LNCaP clone FGC (cell line): ENCODE measurements around the gene GCDH.

Experiments used
- DNase-seq: peaks from one replicate; pipeline ENCODE4 v3.0.0-alpha.2; 2011; ENCODE audit warnings: low read depth
- H3K4me3 ChIP-seq: 2 replicates; pipeline ENCODE4 v1.5.1; 2011; ENCODE audit warnings: mild to moderate bottlenecking, low read depth, low read length, control low read depth
- TF ChIP-seq, protein P1 (sequence below): IDR thresholded peaks from 2 replicates; pipeline ENCODE4 v1.5.1; 2012; ENCODE audit warnings: mild to moderate bottlenecking; ENCODE audit not compliant: control insufficient read depth, insufficient read depth; ENCODE audit errors: extremely low read depth

GCDH gene

DNA sequence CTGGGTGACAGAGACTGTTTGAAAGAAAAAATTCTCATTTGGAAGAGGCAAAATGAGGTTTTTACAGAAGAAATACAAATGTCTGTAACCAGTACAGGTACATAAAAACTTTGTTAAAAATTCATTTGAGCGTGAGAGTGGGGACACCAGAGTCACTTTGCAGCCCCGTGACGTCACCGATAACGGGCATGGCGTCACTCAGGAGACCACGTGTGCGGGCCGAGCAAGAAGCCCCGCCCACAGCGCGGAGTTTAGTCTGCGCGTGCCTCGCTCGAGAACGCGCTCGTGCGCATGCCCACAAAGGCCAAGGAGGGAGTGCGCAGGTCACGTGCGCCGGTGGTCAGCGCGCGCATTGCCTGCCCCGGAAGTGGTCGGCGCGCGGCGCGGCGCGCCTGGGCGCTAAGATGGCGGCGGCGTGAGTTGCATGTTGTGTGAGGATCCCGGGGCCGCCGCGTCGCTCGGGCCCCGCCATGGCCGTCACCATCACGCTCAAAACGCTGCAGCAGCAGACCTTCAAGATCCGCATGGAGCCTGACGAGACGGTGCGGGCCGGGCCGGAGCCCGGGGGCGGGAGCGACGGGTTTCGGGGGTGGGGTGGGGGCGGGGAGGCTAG is 54.6 kb downstream of the GCDH start, which contains the start of gene RAD23A:
Gene RAD23A, plus strand, starts transcription at position 384 of the 613 bp plus-strand sequence. Its CDS starts 87 bp downstream, at position 471.
- DNase-seq: peak; percentile 94
- peak within 1 kb of the TSS; percentile 66 for H3K4me3 ChIP-seq
- TF ChIP-seq, protein P1, sequence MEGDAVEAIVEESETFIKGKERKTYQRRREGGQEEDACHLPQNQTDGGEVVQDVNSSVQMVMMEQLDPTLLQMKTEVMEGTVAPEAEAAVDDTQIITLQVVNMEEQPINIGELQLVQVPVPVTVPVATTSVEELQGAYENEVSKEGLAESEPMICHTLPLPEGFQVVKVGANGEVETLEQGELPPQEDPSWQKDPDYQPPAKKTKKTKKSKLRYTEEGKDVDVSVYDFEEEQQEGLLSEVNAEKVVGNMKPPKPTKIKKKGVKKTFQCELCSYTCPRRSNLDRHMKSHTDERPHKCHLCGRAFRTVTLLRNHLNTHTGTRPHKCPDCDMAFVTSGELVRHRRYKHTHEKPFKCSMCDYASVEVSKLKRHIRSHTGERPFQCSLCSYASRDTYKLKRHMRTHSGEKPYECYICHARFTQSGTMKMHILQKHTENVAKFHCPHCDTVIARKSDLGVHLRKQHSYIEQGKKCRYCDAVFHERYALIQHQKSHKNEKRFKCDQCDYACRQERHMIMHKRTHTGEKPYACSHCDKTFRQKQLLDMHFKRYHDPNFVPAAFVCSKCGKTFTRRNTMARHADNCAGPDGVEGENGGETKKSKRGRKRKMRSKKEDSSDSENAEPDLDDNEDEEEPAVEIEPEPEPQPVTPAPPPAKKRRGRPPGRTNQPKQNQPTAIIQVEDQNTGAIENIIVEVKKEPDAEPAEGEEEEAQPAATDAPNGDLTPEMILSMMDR: no peak

DNA sequence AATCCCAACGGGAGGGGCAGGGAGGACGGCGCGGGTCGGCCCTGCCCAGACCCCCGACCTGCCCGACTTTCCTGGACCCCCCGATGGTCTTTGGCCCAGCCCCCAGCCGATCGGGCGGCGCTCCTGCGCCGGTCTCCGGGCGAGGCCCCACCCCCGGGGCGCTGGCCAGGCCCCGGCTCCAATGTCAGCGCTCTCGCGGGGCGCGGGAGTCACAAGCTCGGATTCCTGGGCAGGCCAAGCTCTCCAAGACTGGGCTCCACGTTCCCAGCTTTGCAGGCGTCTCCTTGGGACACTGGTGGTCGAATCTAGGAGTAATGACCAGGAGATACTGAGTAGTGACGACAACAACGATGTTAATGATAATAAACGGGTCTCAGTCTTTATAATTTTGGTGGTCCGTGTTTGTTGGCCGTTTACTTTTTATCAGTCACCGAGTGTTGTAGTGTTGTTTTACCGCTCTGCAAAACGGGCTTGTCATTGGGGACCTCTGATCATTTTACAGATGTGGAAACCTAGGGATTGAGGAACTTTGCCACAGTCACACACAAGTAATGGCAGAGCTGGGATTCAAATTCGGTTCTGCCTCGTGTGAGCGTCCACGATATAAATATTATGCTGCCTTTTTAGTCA is 55.2 kb downstream of the GCDH start:
- peak overlapping the region; percentile 66 for H3K4me3 ChIP-seq
- DNase-seq: no peak
- TF ChIP-seq, protein P1: no peak

DNA sequence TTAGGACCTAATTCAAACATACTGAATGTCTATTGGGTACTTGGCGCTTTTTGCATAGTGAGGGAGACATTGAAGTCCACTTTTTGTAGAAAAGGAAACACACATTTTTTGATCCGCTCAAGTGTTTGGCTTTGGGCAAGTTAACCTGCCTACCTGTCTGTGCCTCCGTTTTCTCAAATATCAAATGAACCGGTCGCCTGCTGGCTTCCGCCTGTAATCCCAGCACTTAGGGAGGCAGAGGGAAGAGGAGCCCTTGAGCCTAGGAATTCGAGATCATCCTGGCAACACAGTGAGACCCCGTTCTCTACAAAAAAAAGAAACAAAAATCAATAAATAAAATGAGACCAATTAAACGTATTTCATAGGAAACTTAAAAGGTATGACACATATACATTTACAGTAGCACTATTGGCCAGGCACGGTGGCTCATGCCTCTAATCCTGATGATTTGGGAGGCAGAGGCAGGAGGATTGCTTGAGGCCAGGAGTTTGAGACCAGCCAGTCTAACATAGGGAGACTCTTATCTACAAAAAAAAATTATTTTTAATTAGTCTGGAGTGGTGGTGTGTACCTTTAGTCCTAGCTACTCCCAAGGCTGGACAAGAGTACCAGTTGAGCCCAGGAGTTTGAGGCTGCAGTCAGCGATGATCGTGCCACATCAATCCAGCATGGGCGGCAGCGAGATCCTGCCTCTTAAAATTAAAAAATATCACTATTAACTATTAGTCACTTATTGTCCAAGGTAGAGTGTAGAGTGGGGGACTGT is 56.0 kb downstream of the GCDH start:
- peak overlapping the region; percentile 66 for H3K4me3 ChIP-seq
- TF ChIP-seq, protein P1: no peak
- DNase-seq: no peak

DNA sequence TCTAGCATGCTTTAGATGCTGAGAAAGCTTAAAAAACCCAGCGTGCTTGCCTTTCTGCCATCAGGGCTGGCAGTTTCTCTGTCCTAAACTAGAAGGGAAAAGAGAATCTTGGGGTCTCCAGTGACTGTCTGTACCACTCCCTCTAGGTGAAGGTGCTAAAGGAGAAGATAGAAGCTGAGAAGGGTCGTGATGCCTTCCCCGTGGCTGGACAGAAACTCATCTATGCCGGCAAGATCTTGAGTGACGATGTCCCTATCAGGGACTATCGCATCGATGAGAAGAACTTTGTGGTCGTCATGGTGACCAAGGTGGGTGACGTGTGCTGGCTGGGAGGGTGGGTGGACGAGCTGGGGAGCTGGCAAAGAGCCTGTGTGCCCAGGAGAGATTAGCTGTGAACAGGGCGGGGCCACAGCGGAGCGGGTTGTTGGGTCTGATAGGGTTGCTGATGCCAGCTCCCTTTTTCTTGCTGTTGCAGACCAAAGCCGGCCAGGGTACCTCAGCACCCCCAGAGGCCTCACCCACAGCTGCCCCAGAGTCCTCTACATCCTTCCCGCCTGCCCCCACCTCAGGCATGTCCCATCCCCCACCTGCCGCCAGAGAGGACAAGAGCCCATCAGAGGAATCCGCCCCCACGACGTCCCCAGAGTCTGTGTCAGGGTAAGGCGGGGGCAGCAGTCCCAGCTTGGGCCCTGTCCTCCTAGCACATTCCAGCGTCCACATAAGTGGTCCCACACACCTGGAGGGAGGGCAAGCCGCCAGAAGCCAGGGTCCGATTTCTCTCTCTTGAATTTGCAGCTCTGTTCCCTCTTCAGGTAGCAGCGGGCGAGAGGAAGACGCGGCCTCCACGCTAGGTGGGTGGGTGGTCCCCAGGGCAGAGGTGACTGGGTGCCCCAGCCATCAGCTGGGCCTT is 57.0 kb downstream of the GCDH start:
- TF ChIP-seq, protein P1: no peak
- DNase-seq: no peak
- H3K4me3 ChIP-seq: no peak overlapping the region; the same call in 1 of the 2 replicates

DNA sequence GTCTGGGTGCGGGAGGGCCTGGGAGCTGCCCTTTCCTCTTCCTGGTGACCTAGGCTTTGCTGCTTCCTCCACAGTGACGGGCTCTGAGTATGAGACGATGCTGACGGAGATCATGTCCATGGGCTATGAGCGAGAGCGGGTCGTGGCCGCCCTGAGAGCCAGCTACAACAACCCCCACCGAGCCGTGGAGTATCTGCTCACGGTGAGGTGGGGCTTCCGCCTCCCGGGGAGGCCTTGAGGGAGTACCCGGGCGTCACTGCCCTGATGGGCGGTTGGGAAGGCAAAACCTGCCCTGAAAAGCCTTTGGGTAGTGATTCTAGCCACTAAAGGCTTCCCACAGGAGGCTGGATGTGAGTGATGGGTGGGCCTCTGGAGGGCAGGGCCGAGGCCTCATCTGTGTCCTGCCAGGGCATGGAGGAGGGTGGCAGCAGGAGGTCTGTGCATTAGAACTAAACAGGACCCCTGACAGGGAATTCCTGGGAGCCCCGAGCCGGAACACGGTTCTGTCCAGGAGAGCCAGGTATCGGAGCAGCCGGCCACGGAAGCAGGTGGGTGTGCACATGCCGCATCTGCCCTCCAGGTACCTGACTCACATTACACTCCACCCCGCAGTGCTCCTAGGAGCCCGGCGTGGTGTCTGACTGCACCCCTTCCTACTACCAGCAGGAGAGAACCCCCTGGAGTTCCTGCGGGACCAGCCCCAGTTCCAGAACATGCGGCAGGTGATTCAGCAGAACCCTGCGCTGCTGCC is 57.8 kb downstream of the GCDH start:
- no peak overlapping the region for H3K4me3 ChIP-seq
- TF ChIP-seq, protein P1: no peak
- DNase-seq: no peak
